Measurements from ENCODE around the gene PPM1L.

GRCh38 chr3:160822936-160823335 is 66.9 kb downstream of the PPM1L start:
- no peak for TF ChIP-seq EZH2 (optimal IDR thresholded peaks at IDR 0.05; ENCODE audit: low read depth, low read length)
- TF ChIP-seq, protein P1, sequence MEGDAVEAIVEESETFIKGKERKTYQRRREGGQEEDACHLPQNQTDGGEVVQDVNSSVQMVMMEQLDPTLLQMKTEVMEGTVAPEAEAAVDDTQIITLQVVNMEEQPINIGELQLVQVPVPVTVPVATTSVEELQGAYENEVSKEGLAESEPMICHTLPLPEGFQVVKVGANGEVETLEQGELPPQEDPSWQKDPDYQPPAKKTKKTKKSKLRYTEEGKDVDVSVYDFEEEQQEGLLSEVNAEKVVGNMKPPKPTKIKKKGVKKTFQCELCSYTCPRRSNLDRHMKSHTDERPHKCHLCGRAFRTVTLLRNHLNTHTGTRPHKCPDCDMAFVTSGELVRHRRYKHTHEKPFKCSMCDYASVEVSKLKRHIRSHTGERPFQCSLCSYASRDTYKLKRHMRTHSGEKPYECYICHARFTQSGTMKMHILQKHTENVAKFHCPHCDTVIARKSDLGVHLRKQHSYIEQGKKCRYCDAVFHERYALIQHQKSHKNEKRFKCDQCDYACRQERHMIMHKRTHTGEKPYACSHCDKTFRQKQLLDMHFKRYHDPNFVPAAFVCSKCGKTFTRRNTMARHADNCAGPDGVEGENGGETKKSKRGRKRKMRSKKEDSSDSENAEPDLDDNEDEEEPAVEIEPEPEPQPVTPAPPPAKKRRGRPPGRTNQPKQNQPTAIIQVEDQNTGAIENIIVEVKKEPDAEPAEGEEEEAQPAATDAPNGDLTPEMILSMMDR (IDR thresholded peaks at IDR 0.05; ENCODE audit: low read length), result no peak
